Measurements from ENCODE around the gene SLA2. TPM values are rescaled to one million over a fixed set of nuclear protein-coding genes. Genes with fewer than 3 reads are reported as not detected.
A peak's percentile ranks its signal among the peaks of the same experiment; 100 is the strongest.
"Not testable (repeated sequence)": the region's sequence is repeated elsewhere in the genome, so short reads cannot be mapped to it uniquely, and the experiment has no call there.

SLA2 gene
- total RNA-seq, 2 experiments from 2014 or later: 44.1 TPM

- peak overlapping the region; percentile 97 for H3K4me3 Mint-ChIP-seq
- peak; percentile 79 for DNase-seq
- intact Hi-C loops (cut with micrococcal nuclease): loop anchor here (1.0 to 5.0 kb wide), 9 partner anchors 13 to 182 kb away; partner anchors contain the start of genes NDRG3, RAB5IF and TGIF2
- H3K27me3 Mint-ChIP-seq (ENCODE audit: low read depth): no peaks in the 10 kb centered on the region
- peaks cover 45% of the 10 kb centered on the region for H3K4me1 Mint-ChIP-seq (ENCODE audit: low read depth)
- peak overlapping the region; percentile 98 for H3K27ac Mint-ChIP-seq
- CTCF ChIA-PET: interaction anchor here (0.6 to 2.1 kb wide), 10 partner anchors 11 to 191 kb away, joined by 3 to 8 read pairs (median 4); partner anchors contain the start of gene DSN1
- no peaks in the 10 kb centered on the region for H3K9me3 Mint-ChIP-seq
- H3K36me3 Mint-ChIP-seq (ENCODE audit: low read depth): peaks cover 34% of the 10 kb centered on the region
These were observed 1.8 kb downstream of the SLA2 start for GRCh38 chr20:36644032-36644705.

- peak; percentile 21 for DNase-seq
- intact Hi-C loops (cut with micrococcal nuclease): loop anchor here (5.0 kb wide), 2 partner anchors 90 to 180 kb away; no protein-coding TSS in a partner anchor
- CTCF ChIA-PET: no interaction called here
- H3K9me3 Mint-ChIP-seq: no peaks in the 10 kb centered on the region
- H3K4me3 Mint-ChIP-seq: peak overlapping the region; percentile 25
- H3K4me1 Mint-ChIP-seq (ENCODE audit: low read depth): peaks cover 42% of the 10 kb centered on the region
- H3K36me3 Mint-ChIP-seq (ENCODE audit: low read depth): peaks cover 43% of the 10 kb centered on the region
- H3K27ac Mint-ChIP-seq: peak overlapping the region; percentile 98
- H3K27me3 Mint-ChIP-seq (ENCODE audit: low read depth): no peaks in the 10 kb centered on the region
These were observed 3.9 kb downstream of the SLA2 start for GRCh38 chr20:36642136-36642535.

- intact Hi-C loops (cut with micrococcal nuclease): loop anchor here (5.0 kb wide), 2 partner anchors 91 to 179 kb away; no protein-coding TSS in a partner anchor
- peaks cover 37% of the 10 kb centered on the region for H3K4me1 Mint-ChIP-seq (ENCODE audit: low read depth)
- H3K27ac Mint-ChIP-seq: peak overlapping the region; percentile 57
- DNase-seq: no peak
- CTCF ChIA-PET: no interaction called here
- peaks cover 45% of the 10 kb centered on the region for H3K36me3 Mint-ChIP-seq (ENCODE audit: low read depth)
- no peaks in the 10 kb centered on the region for H3K27me3 Mint-ChIP-seq (ENCODE audit: low read depth)
- no peaks in the 10 kb centered on the region for H3K9me3 Mint-ChIP-seq
- no peak overlapping the region for H3K4me3 Mint-ChIP-seq
These were observed 4.5 kb downstream of the SLA2 start for GRCh38 chr20:36641506-36641843.

DNA sequence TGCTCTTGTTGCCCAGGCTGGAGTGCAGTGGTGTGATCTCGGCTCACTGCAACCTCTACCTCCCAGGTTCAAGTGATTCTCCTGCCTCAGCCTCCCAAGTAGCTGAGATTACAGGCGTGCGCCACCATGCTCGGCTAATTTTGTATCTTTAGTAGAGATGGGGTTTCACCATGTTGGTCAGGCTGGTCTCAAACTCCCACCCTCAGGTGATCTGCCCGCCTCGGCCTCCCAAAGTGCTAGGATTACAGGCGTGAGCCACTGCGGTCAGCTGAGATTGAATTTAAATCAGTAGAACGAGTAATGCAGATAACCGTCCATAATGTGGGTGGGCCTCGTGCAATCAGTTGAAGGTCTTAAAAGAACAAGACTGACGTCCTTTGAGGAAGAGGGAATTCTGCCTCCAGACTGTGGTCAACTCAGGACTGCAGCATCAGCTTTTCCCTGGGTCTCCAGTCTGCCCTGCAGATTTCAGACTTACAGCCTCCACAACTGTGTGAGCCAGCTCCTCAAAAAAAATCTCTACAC, 7.1 kb downstream of the SLA2 start:
- Mint-ChIP-seq H3K36me3 (ENCODE audit: low read depth) (peaks cover 42% of the 10 kb centered on the region), H3K4me1 (ENCODE audit: low read depth) (peaks cover 28% of the 10 kb centered on the region)
- DNase-seq; H3K9me3 Mint-ChIP-seq; intact Hi-C loops (cut with micrococcal nuclease); H3K27me3 Mint-ChIP-seq (ENCODE audit: low read depth); H3K4me3 Mint-ChIP-seq; H3K27ac Mint-ChIP-seq: not testable (repeated sequence)
- CTCF ChIA-PET: interaction anchor here (0.9 kb wide), 1 partner anchor 9 kb away, joined by 3 read pairs; no protein-coding TSS in a partner anchor

GRCh38 chr20:36634342-36634741, 11.7 kb downstream of the SLA2 start:
- Mint-ChIP-seq H3K27me3 (ENCODE audit: low read depth) (no peaks in the 10 kb centered on the region), H3K4me1 (ENCODE audit: low read depth) (peaks cover 21% of the 10 kb centered on the region), H3K36me3 (ENCODE audit: low read depth) (peaks cover 40% of the 10 kb centered on the region), H3K9me3 (no peaks in the 10 kb centered on the region), H3K27ac (peak overlapping the region; percentile 61), H3K4me3 (no peak overlapping the region)
- no peak for DNase-seq
- CTCF ChIA-PET: interaction anchor here (0.7 kb wide), 2 partner anchors 9 to 140 kb away, joined by 3 read pairs; no protein-coding TSS in a partner anchor
- intact Hi-C loops (cut with micrococcal nuclease): no loop called here

GRCh38 chr20:36633285-36633772, 12.7 kb downstream of the SLA2 start:
- Mint-ChIP-seq H3K36me3 (ENCODE audit: low read depth) (peaks cover 37% of the 10 kb centered on the region), H3K9me3 (no peaks in the 10 kb centered on the region), H3K4me1 (ENCODE audit: low read depth) (peaks cover 28% of the 10 kb centered on the region), H3K27ac (peak overlapping the region; percentile 50), H3K27me3 (ENCODE audit: low read depth) (no peaks in the 10 kb centered on the region), H3K4me3 (no peak overlapping the region)
- DNase-seq: no peak
- intact Hi-C loops (cut with micrococcal nuclease): no loop called here
- CTCF ChIA-PET: interaction anchor here (1.0 to 1.2 kb wide), 2 partner anchors 11 to 230 kb away, joined by 3 to 4 read pairs; a partner anchor contains a TSS

DNA sequence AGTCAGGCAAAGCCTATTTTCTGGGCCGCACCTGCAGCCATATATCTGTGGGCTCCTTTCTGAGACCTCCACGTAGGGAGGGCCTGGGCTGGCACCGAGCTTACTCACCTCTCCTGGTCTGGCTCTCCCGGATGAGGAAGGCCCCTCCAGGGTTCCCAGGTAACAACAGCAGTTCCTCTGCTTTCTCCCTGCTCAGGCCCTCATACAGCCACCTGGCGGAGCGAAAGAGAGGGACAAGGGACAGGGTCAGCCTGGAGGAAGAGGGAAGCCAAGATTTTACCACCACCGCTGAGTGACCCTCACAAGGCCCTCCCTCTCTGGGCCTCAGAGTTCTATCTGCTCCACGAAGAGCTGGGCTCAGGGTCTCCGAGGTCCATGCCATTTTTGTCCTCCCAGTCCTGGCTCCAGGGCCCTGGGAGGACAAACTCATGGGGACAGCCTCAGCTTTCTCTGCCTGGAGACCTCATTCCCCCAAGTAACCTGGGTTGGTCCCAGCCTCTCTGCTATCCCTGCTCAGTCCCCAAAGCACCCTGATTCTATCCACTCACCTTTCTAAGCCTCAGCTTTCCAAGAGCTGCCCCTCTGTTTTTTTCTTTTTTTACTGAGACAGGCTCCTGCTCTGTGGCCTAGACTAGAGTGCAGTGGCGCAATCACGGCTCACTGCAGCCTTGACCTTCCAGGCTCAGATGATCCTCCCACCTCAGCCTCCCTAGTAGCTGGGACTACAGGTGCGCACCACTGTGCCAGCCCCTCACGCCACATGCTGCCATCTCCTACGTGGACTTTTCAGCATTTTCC, 13.3 kb downstream of the SLA2 start:
- CTCF ChIA-PET: interaction anchor here (1.0 to 1.2 kb wide), 2 partner anchors 12 to 231 kb away, joined by 3 to 4 read pairs; a partner anchor contains a TSS
- H3K36me3 Mint-ChIP-seq (ENCODE audit: low read depth): peaks cover 39% of the 10 kb centered on the region
- peak overlapping the region; percentile 50 for H3K27ac Mint-ChIP-seq
- H3K4me3 Mint-ChIP-seq: no peak overlapping the region
- intact Hi-C loops (cut with micrococcal nuclease): no loop called here
- DNase-seq: no peak
- H3K27me3 Mint-ChIP-seq (ENCODE audit: low read depth): no peaks in the 10 kb centered on the region
- peaks cover 31% of the 10 kb centered on the region for H3K4me1 Mint-ChIP-seq (ENCODE audit: low read depth)
- no peaks in the 10 kb centered on the region for H3K9me3 Mint-ChIP-seq

DNA sequence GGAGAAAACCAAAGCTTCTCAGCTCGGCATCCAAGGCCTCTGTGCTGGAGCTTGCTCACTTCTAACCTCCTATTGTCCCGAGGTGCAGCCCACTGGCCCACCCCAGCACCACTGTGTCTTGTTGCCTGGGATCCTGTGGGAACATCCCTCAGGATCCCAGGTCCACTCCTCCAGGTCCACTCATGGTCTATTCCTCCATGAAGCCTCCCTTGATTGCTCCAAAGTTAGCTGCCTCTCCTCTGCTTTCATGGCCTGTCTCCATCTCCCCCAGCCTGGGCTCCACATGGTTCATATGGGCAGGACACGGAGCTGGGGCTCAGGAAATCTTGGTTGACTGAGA, 13.9 kb downstream of the SLA2 start:
- peak overlapping the region; percentile 10 for H3K27ac Mint-ChIP-seq
- no peaks in the 10 kb centered on the region for H3K9me3 Mint-ChIP-seq

DNA sequence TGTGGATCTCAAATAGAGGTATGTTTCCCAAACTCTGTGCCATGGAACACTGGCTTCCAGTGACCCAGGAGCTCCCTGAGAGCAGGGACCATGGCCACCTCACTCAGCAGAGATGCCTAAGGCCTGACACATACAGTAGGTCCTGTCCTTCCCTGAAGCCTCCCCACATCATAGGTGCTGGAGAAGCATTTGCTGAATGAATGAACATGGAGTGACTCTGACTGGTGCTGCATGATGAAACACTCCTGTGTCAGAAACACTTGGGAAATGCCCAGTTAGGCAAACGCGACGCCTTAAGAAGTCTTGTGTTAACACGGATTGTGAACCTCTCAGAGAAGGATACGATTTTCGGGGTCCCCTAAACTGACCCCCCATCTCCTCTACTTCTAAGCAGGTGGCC, 14.3 kb downstream of the SLA2 start:
- no peaks in the 10 kb centered on the region for H3K9me3 Mint-ChIP-seq
- H3K27ac Mint-ChIP-seq: peak overlapping the region; percentile 10
- no peak for DNase-seq
- H3K4me3 Mint-ChIP-seq: no peak overlapping the region
- peaks cover 43% of the 10 kb centered on the region for H3K36me3 Mint-ChIP-seq (ENCODE audit: low read depth)
- H3K27me3 Mint-ChIP-seq (ENCODE audit: low read depth): no peaks in the 10 kb centered on the region
- intact Hi-C loops (cut with micrococcal nuclease): loop anchor here (2.0 kb wide), 1 partner anchor 13 kb away; no protein-coding TSS in a partner anchor
- peaks cover 31% of the 10 kb centered on the region for H3K4me1 Mint-ChIP-seq (ENCODE audit: low read depth)
- CTCF ChIA-PET: no interaction called here

More for the DNA sequence above, 13.9 kb downstream of the SLA2 start:
- peaks cover 31% of the 10 kb centered on the region for H3K4me1 Mint-ChIP-seq (ENCODE audit: low read depth)
- no peaks in the 10 kb centered on the region for H3K27me3 Mint-ChIP-seq (ENCODE audit: low read depth)
- intact Hi-C loops (cut with micrococcal nuclease): no loop called here
- H3K36me3 Mint-ChIP-seq (ENCODE audit: low read depth): peaks cover 42% of the 10 kb centered on the region
- DNase-seq: no peak
- H3K4me3 Mint-ChIP-seq: no peak overlapping the region
- CTCF ChIA-PET: interaction anchor here (1.0 kb wide), 1 partner anchor 231 kb away, joined by 4 read pairs; a partner anchor contains a TSS

GRCh38 chr20:36629719-36630681, 16.0 kb downstream of the SLA2 start:
- peak; percentile 76 for DNase-seq
- Mint-ChIP-seq H3K27ac (peak overlapping the region; percentile 94), H3K4me1 (ENCODE audit: low read depth) (peaks cover 31% of the 10 kb centered on the region), H3K27me3 (ENCODE audit: low read depth) (no peaks in the 10 kb centered on the region), H3K4me3 (peak overlapping the region; percentile 51), H3K36me3 (ENCODE audit: low read depth) (peaks cover 40% of the 10 kb centered on the region), H3K9me3 (no peaks in the 10 kb centered on the region)
- intact Hi-C loops (cut with micrococcal nuclease): loop anchor here (2.0 kb wide), 1 partner anchor 15 kb away; no protein-coding TSS in a partner anchor
- CTCF ChIA-PET: interaction anchor here (0.6 to 1.2 kb wide), 7 partner anchors 9 to 267 kb away, joined by 3 to 5 read pairs (median 3); partner anchors contain the start of gene DSN1

DNA sequence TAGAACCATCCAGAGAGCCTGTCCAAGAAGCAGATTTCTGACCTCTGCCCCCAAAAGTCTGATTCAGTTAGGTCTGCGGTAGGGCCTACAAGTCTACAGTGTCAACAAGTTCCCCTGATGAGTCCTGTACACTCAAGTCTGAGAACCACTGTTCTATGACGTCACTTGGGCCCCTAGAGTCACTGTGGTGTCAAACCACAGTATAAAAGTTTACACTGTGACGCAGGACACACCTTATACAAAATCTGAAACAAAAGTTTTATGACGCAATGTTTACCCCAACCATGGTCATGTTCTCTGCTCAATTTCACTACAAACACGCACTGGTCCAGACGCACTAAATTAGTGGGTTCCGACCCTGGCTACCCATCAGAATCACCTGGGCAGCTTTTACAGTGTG, 17.9 kb downstream of the SLA2 start:
- intact Hi-C loops (cut with micrococcal nuclease): no loop called here
- no peak overlapping the region for H3K27ac Mint-ChIP-seq
- no peaks in the 10 kb centered on the region for H3K27me3 Mint-ChIP-seq (ENCODE audit: low read depth)
- no peak overlapping the region for H3K4me3 Mint-ChIP-seq
- peaks cover 47% of the 10 kb centered on the region for H3K36me3 Mint-ChIP-seq (ENCODE audit: low read depth)
- CTCF ChIA-PET: interaction anchor here (0.6 kb wide), 1 partner anchor 50 kb away, joined by 3 read pairs; no protein-coding TSS in a partner anchor
- H3K9me3 Mint-ChIP-seq: no peaks in the 10 kb centered on the region
- DNase-seq: no peak
- H3K4me1 Mint-ChIP-seq (ENCODE audit: low read depth): peaks cover 37% of the 10 kb centered on the region

Data from activated naive CD4-positive, alpha-beta T cell treated with anti-CD3 and anti-CD28 coated beads for 36 hours (primary cell).